Left renal cortex interstitium (tissue), 4 donors: ENCODE results near the gene EDEM2. TPM values are rescaled to one million over a fixed set of nuclear protein-coding genes. Genes with fewer than 3 reads are reported as not detected.
"Not testable (repeated sequence)": the region's sequence is repeated elsewhere in the genome, so short reads cannot be mapped to it uniquely, and the experiment has no call there.

Experiments
- DNase-seq, 4 donors: peaks; one replicate each; pipeline ENCODE4 v3.0.0-alpha.2; 2013; ENCODE audit warnings: low read depth in 4 of 4, low spot score in 2 of 4, missing footprints in 1 of 4
- polyA plus RNA-seq, 4 donors: library from polyadenylated mRNA; unstranded; fragments of 120-200 nt; gene quantifications; one replicate each; pipeline ENCODE4 v1.2.1, GENCODE V29; 2013; ENCODE audit not compliant: insufficient read length in 4 of 4

Gene EDEM2
- polyA plus RNA-seq: 10 to 100 TPM; 16.8 to 17.4 (median 17.0) TPM

DNA sequence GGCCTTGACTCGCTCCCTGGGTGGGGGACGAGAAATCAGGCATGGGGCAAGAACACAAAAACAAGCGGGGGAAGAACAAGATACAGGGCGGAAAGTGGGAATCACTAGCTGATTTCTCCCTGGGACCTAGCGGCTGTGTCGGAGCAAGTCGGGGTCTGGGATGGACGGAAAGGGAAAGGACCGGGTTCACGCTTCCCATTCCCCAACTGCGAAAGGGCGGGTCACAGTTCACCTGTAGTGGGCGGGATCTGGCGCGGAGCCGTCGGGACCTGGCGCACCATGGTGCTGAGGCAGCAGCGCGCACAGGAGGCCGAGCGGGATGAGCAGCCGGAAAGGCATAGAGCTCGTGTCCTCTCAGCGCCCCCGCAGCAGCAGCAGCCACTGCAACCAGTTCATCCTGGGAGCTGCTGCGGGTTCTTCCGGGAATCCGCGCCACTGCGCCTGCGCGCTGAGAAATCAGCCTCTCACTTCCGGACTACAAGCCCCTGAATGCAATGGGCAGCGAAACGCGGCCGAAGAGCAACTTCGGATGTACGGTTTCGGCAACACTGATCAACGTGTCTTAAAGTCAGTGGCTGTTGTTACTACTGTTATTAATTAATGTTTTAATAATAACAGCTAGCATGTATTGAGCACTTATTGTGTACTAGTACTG lies at the start of gene EDEM2:
TSS of gene EDEM2 (minus strand) at position 417 of the 655 bp plus-strand sequence. CDS start at position 339, 78 bp downstream.
- peak; percentile 79 to 87 (median 84) for DNase-seq

DNA sequence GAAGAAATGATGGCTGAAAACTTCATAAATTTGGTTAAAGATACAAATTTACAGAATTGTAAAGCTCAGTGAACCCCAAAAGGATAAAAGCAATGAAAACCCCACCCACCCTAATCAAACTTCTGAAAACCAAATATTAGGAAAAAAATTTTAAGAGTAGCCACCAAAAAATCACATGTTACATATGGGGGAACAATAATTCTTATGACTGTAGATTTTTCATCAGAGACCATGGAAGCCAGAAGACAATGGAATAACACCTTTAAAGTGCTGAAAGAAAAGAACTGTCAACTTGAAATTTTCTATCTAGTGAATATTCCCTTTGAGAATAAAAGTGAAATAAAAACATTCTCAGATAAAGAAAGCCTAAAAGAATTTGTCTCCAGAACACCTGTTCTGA lies 49.2 kb upstream of the EDEM2 start:
- DNase-seq: no peak

GRCh38 chr20:35193031-35193791 lies 46.1 kb upstream of the EDEM2 start:
- DNase-seq: not testable (repeated sequence)

DNA sequence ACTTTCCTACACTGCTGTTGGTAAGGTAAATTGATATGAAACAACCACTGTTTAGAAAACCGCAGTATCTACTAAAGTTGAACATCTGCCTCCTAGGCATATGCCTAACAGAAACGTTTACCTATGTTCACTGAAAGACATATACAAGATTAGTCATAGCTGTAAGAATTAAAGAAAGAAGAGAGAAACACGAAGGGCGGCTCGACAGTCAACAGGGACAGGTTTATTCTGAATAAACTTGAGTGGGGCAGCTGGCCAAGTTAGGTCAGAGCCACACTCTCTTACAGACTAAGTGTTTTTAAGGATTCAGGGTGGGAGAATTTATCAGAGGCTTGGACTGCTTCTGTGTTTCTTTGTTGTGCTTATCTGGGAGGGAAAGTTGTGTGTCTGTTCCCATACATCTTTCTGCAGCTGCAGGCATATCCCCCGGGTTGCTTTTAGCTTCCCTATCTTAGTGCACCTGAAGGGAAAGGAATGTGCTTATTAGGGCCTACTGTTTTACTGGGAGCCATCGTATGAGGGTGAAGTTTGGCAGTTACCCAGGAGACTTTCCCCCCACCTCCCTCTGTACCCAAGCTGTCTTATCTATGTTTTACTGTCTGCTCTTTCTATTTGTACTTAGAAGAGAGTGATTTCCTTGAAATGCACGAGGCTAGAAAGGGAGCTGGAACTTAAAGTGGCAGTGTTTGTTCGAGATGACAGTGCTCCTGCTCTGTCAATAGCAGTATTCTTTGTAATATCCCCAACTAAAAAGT lies 45.2 kb upstream of the EDEM2 start:
- DNase-seq: no peak

- no peak for DNase-seq
Observed at GRCh38 chr20:35191419-35192117, 44.4 kb upstream of the EDEM2 start.

DNA sequence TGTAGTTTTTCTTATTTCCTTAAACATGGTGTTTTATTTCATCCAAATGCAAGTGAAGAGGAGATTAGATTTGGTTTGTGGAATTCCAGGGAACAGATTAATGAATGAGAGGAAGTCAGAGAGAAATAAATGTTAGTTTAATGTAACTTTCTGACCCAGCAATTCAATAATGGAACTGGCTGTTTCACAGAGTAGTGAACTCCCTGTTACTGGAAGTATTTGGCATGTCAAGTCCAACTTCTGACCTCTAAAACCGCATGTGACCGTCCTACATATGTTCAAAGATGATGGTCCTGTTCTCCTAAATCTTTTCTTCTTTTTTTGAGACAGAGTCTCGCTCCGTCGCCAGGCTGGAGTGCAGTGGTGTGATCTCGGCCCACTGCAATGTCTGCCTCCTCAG lies 43.4 kb upstream of the EDEM2 start:
- no peak for DNase-seq

DNA sequence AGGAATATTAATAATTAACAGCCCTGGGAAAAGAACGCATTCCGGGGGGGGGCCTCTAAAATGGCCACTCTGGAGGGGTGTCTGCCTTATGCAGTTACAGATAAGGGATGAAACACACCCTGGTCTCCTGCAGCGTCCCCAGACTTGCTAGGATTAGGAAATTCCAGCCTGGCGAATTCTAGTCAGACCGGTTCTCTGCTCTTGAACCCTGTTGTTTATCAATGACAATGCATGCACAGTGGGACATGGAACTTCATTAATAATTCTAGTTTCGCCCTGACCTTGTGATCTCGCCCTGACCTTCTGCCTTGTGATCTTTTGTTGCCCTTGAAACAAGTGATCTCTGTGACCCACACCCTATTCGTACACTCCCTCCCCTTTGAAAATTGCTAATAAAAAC lies 42.1 kb upstream of the EDEM2 start:
- not testable (repeated sequence) for DNase-seq

GRCh38 chr20:35187584-35188190 lies 40.6 kb upstream of the EDEM2 start:
- no peak for DNase-seq

GRCh38 chr20:35186691-35187289 lies 39.7 kb upstream of the EDEM2 start:
- DNase-seq: not testable (repeated sequence)

GRCh38 chr20:35181731-35182130 lies 34.6 kb upstream of the EDEM2 start:
- DNase-seq: no peak

DNA sequence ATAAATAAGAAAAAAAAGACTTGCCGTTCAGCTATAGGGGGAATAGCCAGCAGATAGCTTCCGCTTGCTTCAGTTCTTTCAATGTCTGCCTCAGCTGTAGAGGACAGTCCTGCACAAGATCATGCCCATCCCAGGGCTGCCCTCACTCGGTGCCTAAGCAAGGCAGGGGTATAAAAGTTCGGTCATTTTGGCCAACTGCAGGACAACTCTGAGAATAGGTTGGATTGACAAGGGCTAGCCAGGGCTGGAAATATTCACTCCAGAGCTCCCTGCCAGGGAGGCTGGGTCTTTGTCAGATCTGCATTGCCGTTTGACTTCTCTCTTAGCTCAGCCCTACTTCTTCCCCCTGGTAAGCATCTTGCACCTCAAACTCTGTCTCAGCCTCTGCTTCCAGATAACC lies 33.1 kb upstream of the EDEM2 start:
- DNase-seq: no peak

DNA sequence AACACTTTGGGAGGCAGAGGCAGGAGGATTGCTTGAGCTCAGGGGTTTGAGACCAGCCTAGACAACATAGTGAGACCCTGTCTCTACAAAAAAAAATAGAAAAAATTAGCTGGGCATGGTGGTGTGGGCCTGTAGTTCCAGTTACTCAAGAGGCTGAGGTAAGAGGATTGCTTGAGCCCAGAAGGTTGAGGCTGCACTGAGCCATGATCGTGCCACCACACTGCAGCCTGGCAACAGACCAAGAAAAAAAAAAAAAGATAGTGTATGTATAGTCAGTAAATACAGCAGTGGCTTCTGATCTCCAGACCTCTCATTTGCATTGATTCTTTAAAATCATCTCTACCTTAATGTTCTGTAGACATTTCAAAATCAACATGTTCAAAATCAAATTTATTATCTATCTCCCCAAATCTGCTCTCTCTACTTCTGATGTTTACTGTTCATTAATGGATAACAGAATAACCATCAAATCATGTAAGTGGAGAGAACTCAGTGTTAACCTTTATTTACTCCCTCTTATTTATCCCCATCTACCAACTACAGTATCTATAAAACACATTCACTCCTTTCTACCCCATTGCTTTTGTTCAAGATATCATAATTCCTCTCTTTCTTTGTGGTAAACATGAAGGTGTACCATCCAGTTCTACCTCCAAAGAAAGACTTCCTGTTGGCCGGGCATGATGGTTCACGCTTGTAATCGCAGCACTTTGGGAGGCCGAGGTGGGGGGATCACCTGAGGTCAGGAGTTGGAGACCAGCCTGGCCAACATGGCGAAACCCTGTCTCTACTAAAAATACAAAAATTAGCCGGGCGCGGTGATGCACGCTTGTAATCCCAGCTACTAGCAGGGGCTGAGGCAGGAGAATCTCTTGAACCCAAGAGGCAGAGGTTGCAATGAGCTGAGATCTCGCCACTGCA lies 32.4 kb upstream of the EDEM2 start:
- no peak for DNase-seq

- DNase-seq: no peak
Observed at GRCh38 chr20:35176132-35176531, 29.0 kb upstream of the EDEM2 start.

GRCh38 chr20:35174458-35175216 lies 27.5 kb upstream of the EDEM2 start:
- DNase-seq: no peak

DNA sequence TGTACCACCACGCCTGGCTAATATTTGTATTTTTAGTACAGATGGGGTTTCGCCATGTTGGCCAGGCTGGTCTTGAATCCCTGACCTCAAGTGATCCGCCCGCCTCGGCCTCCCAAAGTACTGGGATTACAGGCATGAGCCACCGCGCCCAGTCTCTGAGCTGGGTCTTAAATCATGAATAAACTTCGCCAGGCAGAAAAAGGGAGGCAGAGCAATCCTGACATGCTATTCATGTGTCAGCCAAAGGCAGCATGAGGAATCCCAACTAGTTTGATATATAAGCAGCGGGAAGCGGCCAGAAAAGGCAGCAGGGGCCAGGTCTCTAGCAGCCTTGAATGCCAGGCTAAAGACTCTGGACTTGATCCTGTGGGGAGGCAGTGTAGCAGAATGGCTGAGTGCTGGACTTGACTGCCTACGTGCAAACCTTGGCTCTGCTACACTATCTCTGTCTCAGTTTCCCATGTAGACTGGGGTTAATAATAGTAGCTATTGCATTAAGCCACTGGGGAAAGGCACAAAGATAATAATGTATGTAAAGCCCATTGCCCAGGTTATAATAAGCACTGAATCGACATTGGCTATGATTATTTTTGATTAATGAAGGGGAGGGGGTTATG lies 26.5 kb upstream of the EDEM2 start:
- DNase-seq: no peak

GRCh38 chr20:35172434-35172806 lies 25.3 kb upstream of the EDEM2 start:
- DNase-seq: no peak

- DNase-seq: no peak
Observed at GRCh38 chr20:35171753-35172433, 24.8 kb upstream of the EDEM2 start, which contains the start of gene PROCR. Gene PROCR, plus strand, starts transcription at chr20:35172072. Its CDS starts 83 bp downstream, at chr20:35172155.
